OCI-LY3 (cell line): ENCODE results near the gene BTBD9.

Experiments used
- H2AFZ ChIP-seq: fragments of 200-600, 300-600 bp; shearing (Covaris generic); 2 replicates; pipeline ENCODE4 v1.6.0; 2014; ENCODE audit warnings: antibody characterized with exemption, low read depth, low read length
- H3K27ac ChIP-seq: fragments of 200-600, 300-600 bp; sonication (generic); 2 replicates; pipeline ENCODE4 v1.5.1; 2014; ENCODE audit warnings: mild to moderate bottlenecking, low read length, moderate library complexity, mixed read lengths
- H3K27me3 ChIP-seq: fragments of 200-600, 300-600 bp; sonication (generic); 2 replicates; pipeline ENCODE4 v1.6.1; 2014; ENCODE audit warnings: low read depth, low read length, mixed read lengths
- H3K36me3 ChIP-seq: fragments of 200-600, 300-600 bp; sonication (generic); replicated peaks from 2 replicates; pipeline ENCODE3; 2014; ENCODE audit warnings: low read depth, low read length, mixed read lengths
- H3K4me1 ChIP-seq: fragments of 300-600, 200-600 bp; sonication (generic); 2 replicates; pipeline ENCODE4 v1.6.1; 2014; ENCODE audit warnings: low read length, mixed read lengths
- H3K4me2 ChIP-seq: fragments of 200-600, 300-600 bp; sonication (generic); 2 replicates; pipeline ENCODE4 v1.6.1; 2014; ENCODE audit warnings: low read length, mixed read lengths
- H3K4me3 ChIP-seq: fragments of 300-600, 200-600 bp; sonication (generic); 2 replicates; pipeline ENCODE4 v1.5.1; 2014; ENCODE audit warnings: antibody characterized with exemption, mild to moderate bottlenecking, low read length, moderate library complexity
- H3K79me2 ChIP-seq: fragments of 300-600, 200-600 bp; shearing (Covaris generic); 2 replicates; pipeline ENCODE4 v1.6.1; 2014; ENCODE audit warnings: mild to moderate bottlenecking, low read length, mixed read lengths
- H3K9ac ChIP-seq: fragments of 300-600, 200-600 bp; shearing (Covaris generic); 2 replicates; pipeline ENCODE4 v1.6.0; 2014; ENCODE audit warnings: mild to moderate bottlenecking, low read length, moderate library complexity
- H3K9me3 ChIP-seq: fragments of 200-600, 300-600 bp; shearing (Covaris generic); 2 replicates; pipeline ENCODE4 v1.6.1; 2014; ENCODE audit warnings: low read length, mixed read lengths; ENCODE audit not compliant: insufficient read depth
- H4K20me1 ChIP-seq: fragments of 200-600, 300-600 bp; sonication (generic); 2 replicates; pipeline ENCODE4 v1.6.1; 2016; ENCODE audit warnings: low read length, mixed read lengths; ENCODE audit not compliant: insufficient read depth
- CTCF ChIP-seq: fragments of 200-600, 300-600 bp; sonication (generic); IDR thresholded peaks from 2 replicates; pipeline ENCODE4 v1.5.1; 2014; ENCODE audit warnings: antibody characterized with exemption, low read length, low read depth
- EZH2phosphoT487 ChIP-seq: fragments of 200-600 bp; shearing (Covaris generic); IDR thresholded peaks from 2 replicates; pipeline ENCODE4 v1.6.1; 2018; ENCODE audit warnings: antibody characterized with exemption, mixed run types, low read depth

The BTBD9 gene

GRCh38 chr6:38413102-38413800 lies 226.5 kb downstream of the BTBD9 start:
- no peak overlapping the region for H3K4me3 ChIP-seq
- H2AFZ ChIP-seq: no peak overlapping the region
- no peaks in the 10 kb centered on the region for H3K9me3 ChIP-seq
- no peaks in the 10 kb centered on the region for H4K20me1 ChIP-seq
- TF ChIP-seq EZH2phosphoT487 (no peak), CTCF (no peak)
- H3K9ac ChIP-seq: no peak overlapping the region
- H3K4me1 ChIP-seq: no peaks in the 10 kb centered on the region
- no peaks in the 10 kb centered on the region for H3K27me3 ChIP-seq
- H3K4me2 ChIP-seq: no peak overlapping the region
- H3K36me3 ChIP-seq: no peaks in the 10 kb centered on the region
- H3K27ac ChIP-seq: no peak overlapping the region
- H3K79me2 ChIP-seq: no peaks in the 10 kb centered on the region

- Histone ChIP-seq H3K9ac (no peak overlapping the region), H3K36me3 (no peaks in the 10 kb centered on the region), H3K27me3 (no peaks in the 10 kb centered on the region), H3K9me3 (no peaks in the 10 kb centered on the region), H3K4me3 (no peak overlapping the region), H3K4me1 (peaks cover 12% of the 10 kb centered on the region), H2AFZ (no peak overlapping the region), H3K4me2 (peak overlapping the region; percentile 26), H3K79me2 (no peaks in the 10 kb centered on the region), H3K27ac (no peak overlapping the region), H4K20me1 (no peaks in the 10 kb centered on the region)
- no peak for TF ChIP-seq CTCF
- TF ChIP-seq EZH2phosphoT487: no peak
Observed at GRCh38 chr6:38407192-38407591, 232.5 kb downstream of the BTBD9 start.

GRCh38 chr6:38406096-38406495 lies 233.6 kb downstream of the BTBD9 start:
- Histone ChIP-seq H3K9me3 (no peaks in the 10 kb centered on the region), H4K20me1 (no peaks in the 10 kb centered on the region), H3K27ac (no peak overlapping the region), H2AFZ (no peak overlapping the region), H3K9ac (no peak overlapping the region), H3K4me3 (no peak overlapping the region), H3K4me1 (peaks cover 12% of the 10 kb centered on the region), H3K36me3 (no peaks in the 10 kb centered on the region), H3K27me3 (no peaks in the 10 kb centered on the region), H3K79me2 (no peaks in the 10 kb centered on the region), H3K4me2 (no peak overlapping the region)
- TF ChIP-seq CTCF (no peak), EZH2phosphoT487 (no peak)

- H4K20me1 ChIP-seq: no peaks in the 10 kb centered on the region
- no peak overlapping the region for H3K4me3 ChIP-seq
- no peaks in the 10 kb centered on the region for H3K36me3 ChIP-seq
- H3K9me3 ChIP-seq: no peaks in the 10 kb centered on the region
- H3K27ac ChIP-seq: no peak overlapping the region
- peaks cover 12% of the 10 kb centered on the region for H3K4me1 ChIP-seq
- H3K9ac ChIP-seq: no peak overlapping the region
- H3K27me3 ChIP-seq: no peaks in the 10 kb centered on the region
- no peak overlapping the region for H2AFZ ChIP-seq
- no peaks in the 10 kb centered on the region for H3K79me2 ChIP-seq
- no peak overlapping the region for H3K4me2 ChIP-seq
- no peak for TF ChIP-seq CTCF
- no peak for TF ChIP-seq EZH2phosphoT487
Observed at GRCh38 chr6:38404900-38405556, 234.7 kb downstream of the BTBD9 start.
